Measurements from ENCODE around the gene RIBC2. TPM values are rescaled to one million over a fixed set of nuclear protein-coding genes. Genes with fewer than 3 reads are reported as not detected.
"Not testable (repeated sequence)": the region's sequence is repeated elsewhere in the genome, so short reads cannot be mapped to it uniquely, and the experiment has no call there.

The RIBC2 gene
- total RNA-seq, 3 donors from 2014 or later: 0.48 to 2.0 (median 1.3) TPM

GRCh38 chr22:45448431-45448830 lies 34.9 kb downstream of the RIBC2 start:
- H3K9me3 ChIP-seq: no peaks in the 10 kb centered on the region
- no peak for DNase-seq (ENCODE audit: low spot score in 2 of 2)
- TF ChIP-seq, protein P1, sequence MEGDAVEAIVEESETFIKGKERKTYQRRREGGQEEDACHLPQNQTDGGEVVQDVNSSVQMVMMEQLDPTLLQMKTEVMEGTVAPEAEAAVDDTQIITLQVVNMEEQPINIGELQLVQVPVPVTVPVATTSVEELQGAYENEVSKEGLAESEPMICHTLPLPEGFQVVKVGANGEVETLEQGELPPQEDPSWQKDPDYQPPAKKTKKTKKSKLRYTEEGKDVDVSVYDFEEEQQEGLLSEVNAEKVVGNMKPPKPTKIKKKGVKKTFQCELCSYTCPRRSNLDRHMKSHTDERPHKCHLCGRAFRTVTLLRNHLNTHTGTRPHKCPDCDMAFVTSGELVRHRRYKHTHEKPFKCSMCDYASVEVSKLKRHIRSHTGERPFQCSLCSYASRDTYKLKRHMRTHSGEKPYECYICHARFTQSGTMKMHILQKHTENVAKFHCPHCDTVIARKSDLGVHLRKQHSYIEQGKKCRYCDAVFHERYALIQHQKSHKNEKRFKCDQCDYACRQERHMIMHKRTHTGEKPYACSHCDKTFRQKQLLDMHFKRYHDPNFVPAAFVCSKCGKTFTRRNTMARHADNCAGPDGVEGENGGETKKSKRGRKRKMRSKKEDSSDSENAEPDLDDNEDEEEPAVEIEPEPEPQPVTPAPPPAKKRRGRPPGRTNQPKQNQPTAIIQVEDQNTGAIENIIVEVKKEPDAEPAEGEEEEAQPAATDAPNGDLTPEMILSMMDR (IDR thresholded peaks at IDR 0.05): no peak
- TF ChIP-seq POLR2A (IDR thresholded peaks at IDR 0.05) (no peak), POLR2AphosphoS5 (IDR thresholded peaks at IDR 0.05) (peak in 2 of 3 donors; percentile 68 to 82)
- no peaks in the 10 kb centered on the region for H3K36me3 ChIP-seq
- intact Hi-C loops (cut with DNase I; ENCODE audit: low total_unique reads): no loop called here
- H3K4me1 ChIP-seq: peaks cover 0 to 8% of the 10 kb centered on the region in 2 donors
- H3K27me3 ChIP-seq: no peaks in the 10 kb centered on the region
- peak overlapping the region in 1 of 2 donors; percentile 68 for H3K27ac ChIP-seq
- no peak overlapping the region for H3K4me3 ChIP-seq

GRCh38 chr22:45449442-45449841 lies 35.9 kb downstream of the RIBC2 start:
- DNase-seq (ENCODE audit: low spot score in 2 of 2); H3K27me3 ChIP-seq; H3K4me1 ChIP-seq; H3K9me3 ChIP-seq; H3K4me3 ChIP-seq; intact Hi-C loops (cut with DNase I; ENCODE audit: low total_unique reads); H3K36me3 ChIP-seq: not testable (repeated sequence)
- H3K27ac ChIP-seq: peak overlapping the region in 1 of 2 donors; percentile 95

DNA sequence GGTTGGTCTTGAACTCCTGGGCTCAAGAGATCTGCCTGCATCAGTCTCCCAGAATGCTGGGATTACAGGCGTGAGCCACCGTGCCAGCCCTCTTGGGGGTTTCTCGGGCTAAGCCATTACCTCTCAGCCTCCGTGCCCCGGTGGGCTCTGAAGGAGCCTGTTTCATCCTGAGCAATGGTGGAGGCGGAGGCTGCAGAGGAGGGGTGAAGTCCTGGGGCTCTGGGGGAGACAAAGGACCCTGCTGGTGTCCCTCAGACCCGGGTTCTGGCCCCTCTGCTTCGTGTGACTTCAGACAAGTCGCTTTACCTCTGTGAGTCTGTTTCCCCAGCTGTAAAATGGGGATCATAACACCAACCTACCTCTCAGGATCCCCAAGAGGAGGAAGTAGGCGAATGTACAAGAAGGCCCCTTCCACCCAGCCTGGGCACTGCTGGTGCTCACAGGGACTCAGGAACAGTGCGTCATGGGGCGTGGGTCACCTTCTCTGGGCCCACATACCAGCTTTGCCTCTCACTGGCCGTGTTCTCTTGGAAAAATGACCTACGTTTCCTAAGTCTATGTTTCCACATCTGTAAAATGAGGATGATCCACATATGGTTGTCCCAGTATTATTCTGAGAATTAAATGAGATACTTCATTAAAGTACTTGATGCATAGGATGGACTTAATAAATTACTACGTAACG lies 36.8 kb downstream of the RIBC2 start:
- peak overlapping the region; percentile 56 to 95 for H3K27ac ChIP-seq
- H3K36me3 ChIP-seq: no peaks in the 10 kb centered on the region
- peaks cover 0 to 8% of the 10 kb centered on the region in 2 donors for H3K4me1 ChIP-seq
- DNase-seq (ENCODE audit: low spot score in 2 of 2): no peak
- TF ChIP-seq POLR2AphosphoS5 (IDR thresholded peaks at IDR 0.05) (no peak), POLR2A (IDR thresholded peaks at IDR 0.05) (no peak)
- TF ChIP-seq, protein P1 (IDR thresholded peaks at IDR 0.05): no peak
- H3K4me3 ChIP-seq: no peak overlapping the region
- H3K9me3 ChIP-seq: no peaks in the 10 kb centered on the region
- intact Hi-C loops (cut with DNase I; ENCODE audit: low total_unique reads): loop anchor here (5.0 kb wide), 1 partner anchor 102 kb away; no protein-coding TSS in a partner anchor
- no peaks in the 10 kb centered on the region for H3K27me3 ChIP-seq

- Histone ChIP-seq H3K27ac (peak overlapping the region; percentile 61 to 95), H3K9me3 (no peaks in the 10 kb centered on the region), H3K27me3 (no peaks in the 10 kb centered on the region), H3K36me3 (no peaks in the 10 kb centered on the region), H3K4me1 (peaks cover 0 to 8% of the 10 kb centered on the region in 2 donors), H3K4me3 (no peak overlapping the region)
- intact Hi-C loops (cut with DNase I; ENCODE audit: low total_unique reads): loop anchor here (5.0 kb wide), 1 partner anchor 101 kb away; no protein-coding TSS in a partner anchor
- TF ChIP-seq POLR2AphosphoS5 (IDR thresholded peaks at IDR 0.05) (peak; percentile 66 to 94 (median 67)), POLR2A (IDR thresholded peaks at IDR 0.05) (no peak)
- TF ChIP-seq, protein P1 (IDR thresholded peaks at IDR 0.05): no peak
- DNase-seq (ENCODE audit: low spot score in 2 of 2): no peak
Observed at GRCh38 chr22:45450921-45451651, 37.6 kb downstream of the RIBC2 start.

- Histone ChIP-seq H3K4me3 (no peak overlapping the region), H3K9me3 (no peaks in the 10 kb centered on the region), H3K27me3 (no peaks in the 10 kb centered on the region), H3K27ac (peak overlapping the region; percentile 61 to 93), H3K4me1 (peaks cover 0 to 8% of the 10 kb centered on the region in 2 donors), H3K36me3 (no peaks in the 10 kb centered on the region)
- TF ChIP-seq, protein P1 (IDR thresholded peaks at IDR 0.05): no peak
- TF ChIP-seq POLR2AphosphoS5 (IDR thresholded peaks at IDR 0.05): no peak
- no peak for TF ChIP-seq POLR2A (IDR thresholded peaks at IDR 0.05)
- intact Hi-C loops (cut with DNase I; ENCODE audit: low total_unique reads): loop anchor here (5.0 kb wide), 1 partner anchor 100 kb away; no protein-coding TSS in a partner anchor
- no peak for DNase-seq (ENCODE audit: low spot score in 2 of 2)
Observed at GRCh38 chr22:45451972-45452371, 38.5 kb downstream of the RIBC2 start.

Measured in breast epithelium (tissue), 4 donors.